Measurements from ENCODE around the gene HOXA5.

GRCh38 chr7:27182285-27182841 lies 38.9 kb upstream of the HOXA5 start:
- no peak for TF ChIP-seq CTCF (IDR thresholded peaks at IDR 0.05)
- no peak for TF ChIP-seq POLR2AphosphoS5 (IDR thresholded peaks at IDR 0.05)

All from esophagus muscularis mucosa (tissue), 3 donors.